Amniotic epithelial cell (primary cell): Measurements from ENCODE around the gene PALD1.

Source experiments
- DNase-seq: peaks from one replicate; pipeline ENCODE4 v3.0.0-alpha.2; 2010; ENCODE audit warnings: low read depth

Gene PALD1

DNA sequence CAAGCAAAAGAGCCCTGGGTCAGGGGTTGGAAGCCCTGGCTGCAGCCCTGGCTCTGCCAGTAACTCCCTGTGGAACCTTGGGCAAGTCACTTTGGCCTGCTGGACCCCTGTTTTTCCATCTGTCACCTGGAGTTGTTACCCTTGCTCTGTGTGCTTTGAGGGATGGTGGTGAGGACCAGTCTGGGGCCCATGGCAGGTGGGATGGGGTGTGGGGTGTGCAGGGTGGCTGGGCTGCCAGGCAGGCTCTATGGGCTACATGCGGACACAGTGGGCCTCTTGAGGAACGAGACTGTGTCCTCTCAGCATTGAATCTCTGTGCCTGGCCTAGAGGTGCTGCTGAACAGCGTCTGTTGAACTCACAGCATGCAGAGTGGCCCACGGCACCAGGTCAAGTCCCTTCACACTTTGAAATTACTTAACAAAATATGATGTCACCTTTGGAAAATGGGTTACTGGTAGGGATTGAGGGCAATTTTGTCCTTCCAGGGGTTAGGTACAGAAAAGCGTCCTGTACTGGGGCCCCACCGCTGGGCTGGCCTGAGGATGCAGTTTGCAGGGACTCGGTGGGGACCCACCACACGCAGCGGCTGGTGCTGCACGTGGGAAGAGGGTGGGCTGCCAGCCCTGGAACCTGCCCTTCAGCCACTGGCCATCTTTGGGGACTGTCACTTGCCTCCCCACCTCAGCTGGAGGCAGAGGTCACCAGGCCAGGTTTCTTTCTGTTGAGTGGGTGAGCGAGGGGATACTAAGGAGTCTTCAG, 78.7 kb downstream of the PALD1 start:
- DNase-seq, result no peak

- DNase-seq, result no peak
These were observed 79.3 kb downstream of the PALD1 start for GRCh38 chr10:70557876-70558275.

DNA sequence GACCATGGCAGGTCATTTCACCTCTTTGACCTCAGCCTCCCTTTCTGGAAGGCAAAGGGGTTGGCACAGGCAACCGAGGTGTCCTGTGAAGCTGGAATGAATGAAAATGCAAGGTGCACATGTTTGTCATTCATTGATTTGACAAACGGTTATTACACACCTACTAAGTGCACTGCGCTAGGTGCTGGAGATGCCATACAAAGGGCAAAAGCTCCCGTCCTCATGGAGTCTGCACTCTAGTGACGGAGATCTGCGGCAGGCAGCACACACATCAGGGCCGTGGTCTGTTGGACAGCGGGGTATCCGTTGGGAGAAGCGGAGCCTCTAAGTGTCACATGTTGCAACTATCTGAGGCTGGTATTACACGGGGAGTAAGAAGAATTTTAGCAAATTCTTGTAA, 79.7 kb downstream of the PALD1 start:
- DNase-seq, result no peak

- DNase-seq, result peak; percentile 66
These were observed 80.6 kb downstream of the PALD1 start for GRCh38 chr10:70558871-70559810.

DNA sequence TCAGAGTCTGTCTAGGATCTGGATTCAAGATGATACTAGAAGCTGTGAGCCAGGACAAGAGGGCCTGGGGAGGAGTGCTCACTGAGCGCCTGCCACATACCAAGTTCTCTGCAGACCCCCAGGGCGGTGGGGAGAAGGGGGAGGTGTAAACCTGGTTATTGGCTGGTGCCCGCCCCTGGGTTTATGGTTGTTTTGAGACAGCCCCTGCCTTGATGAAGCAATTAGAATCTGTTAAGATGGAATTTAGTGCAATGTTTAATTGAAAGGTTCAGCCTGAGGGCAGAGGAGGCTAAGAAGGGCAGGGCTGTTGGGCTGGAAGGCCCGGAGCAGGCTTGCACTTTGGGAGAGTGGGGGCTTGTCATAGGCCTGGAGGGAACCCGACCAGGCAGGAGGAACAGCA, 81.3 kb downstream of the PALD1 start:
- no peak for DNase-seq

GRCh38 chr10:70560511-70560941, 82.0 kb downstream of the PALD1 start:
- no peak for DNase-seq

- peak; percentile 75 for DNase-seq
These were observed 82.5 kb downstream of the PALD1 start for GRCh38 chr10:70561070-70561469.

DNA sequence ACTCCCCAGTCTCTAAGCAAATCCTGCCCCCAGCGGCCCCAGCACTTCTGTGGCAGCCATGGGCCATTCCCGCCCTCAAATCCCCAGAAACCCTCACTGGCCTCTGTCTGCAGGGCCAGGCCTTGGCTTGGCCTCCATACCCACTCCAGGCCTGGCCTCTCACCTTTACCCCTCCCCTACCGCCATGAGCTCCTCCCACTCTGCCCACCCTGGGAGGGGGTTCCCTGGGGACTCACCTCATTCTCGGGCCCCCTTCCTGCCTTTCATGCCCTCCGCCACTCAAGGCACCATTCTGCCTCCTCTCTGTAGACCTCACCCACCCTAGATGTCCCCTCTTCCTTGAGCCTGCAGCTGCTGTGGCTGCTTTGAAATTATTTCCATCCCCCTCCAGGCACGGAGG, 83.0 kb downstream of the PALD1 start:
- no peak for DNase-seq

DNA sequence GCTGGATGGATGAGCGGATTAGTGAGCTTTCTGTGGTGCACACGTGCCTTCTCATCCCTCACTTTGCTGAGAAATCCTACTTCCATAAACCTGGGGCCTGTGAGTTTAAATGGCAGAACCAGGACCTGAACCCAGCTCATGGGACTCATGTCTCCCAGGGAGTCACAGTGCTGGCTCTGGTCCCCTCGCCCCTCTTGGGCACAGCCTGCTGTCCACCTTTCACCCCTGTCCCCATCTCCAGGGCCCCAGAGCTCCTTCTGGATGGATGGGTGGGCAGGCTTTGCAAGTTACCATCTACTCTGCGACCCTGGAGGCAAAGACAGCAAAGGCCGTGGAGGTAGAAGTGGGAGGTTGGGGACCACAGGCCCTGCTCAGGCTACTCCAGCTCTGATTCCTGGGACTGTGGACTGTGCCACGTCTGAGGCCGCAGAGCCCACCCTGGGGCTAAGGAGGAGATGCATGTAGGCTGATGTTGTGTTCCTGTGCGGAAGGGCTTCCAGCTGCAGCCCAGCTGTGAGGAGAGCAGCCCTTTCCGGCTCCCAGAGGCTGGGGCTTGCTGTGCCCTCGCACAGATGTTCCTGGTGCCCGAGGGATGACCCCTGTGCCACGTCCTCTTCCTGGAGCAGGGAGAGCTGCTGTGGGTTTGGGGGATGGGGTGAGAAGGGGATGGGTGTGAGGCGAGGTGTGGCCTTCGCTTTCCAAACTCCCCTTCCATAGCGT, 83.6 kb downstream of the PALD1 start:
- DNase-seq, result no peak

DNA sequence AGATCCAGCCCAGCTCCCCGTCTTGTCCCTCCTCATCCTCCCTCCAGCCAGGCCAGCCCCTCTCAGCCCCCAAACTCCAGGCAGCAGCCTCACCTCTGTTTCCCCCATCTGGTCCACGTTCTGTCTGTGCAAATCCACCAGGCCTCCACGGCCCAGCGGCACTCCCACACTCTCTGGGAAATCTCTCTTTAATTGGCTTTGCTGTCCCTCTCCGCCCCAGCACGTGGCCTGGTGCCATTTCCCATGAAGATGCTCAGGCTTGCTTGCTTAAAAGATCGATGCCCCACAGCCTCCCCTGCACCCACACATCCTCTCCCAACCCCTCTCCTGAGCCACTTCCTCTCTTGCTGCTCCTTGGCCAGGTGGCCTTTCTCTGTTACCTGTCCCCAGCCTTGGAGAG, 84.7 kb downstream of the PALD1 start:
- DNase-seq, result no peak

GRCh38 chr10:70564113-70564725, 85.7 kb downstream of the PALD1 start:
- DNase-seq, result no peak

- DNase-seq, result no peak
These were observed 86.4 kb downstream of the PALD1 start for GRCh38 chr10:70564901-70565351.

DNA sequence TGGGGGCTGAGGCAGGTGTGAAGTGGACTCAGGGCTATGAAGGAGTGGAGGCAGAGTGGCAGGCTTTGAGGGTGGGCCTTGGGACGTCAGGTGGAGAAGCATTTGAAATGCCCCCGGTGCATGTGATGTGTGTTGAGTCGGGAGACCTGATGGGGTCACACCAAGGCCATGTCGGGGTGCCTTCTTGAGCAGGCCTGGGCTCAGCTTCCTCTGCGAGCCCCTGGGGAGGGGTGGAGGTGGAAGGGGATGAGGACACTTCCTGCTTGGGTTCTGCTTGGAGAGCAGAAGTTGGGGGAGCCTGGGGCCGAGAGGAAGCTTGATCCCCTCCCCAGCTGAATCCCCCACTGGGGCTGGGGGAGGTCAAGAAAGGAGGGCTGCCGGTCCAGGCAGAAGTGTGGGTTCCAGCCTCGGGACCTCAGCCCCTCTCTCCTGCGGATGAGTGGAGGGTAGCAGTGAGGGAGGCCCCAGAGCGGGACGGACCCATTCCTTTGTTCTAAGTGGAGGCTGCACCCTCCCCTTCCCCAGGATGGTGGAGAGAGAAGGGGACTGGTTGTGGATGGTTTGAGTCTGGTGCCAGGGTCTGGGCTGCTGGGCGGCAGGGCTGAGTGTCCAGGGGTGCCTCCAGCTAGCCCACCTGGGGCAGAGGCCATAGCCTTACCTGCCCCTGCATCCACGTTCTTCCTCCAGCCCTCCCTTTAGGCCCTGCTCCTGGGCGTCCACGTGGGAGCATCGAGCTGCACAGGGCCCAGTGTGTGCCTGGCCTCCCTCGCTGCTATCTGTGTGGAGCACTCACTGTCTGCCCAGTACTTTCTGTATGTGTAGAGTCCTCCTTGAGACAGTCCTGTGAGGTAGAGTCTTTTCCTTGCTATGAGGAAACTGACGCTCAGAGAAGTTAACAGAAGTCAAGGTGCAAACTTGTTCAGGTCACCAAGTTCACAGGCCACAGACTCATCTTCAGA, 87.3 kb downstream of the PALD1 start:
- DNase-seq, result no peak

- no peak for DNase-seq
These were observed 88.1 kb downstream of the PALD1 start for GRCh38 chr10:70566515-70567290.

DNA sequence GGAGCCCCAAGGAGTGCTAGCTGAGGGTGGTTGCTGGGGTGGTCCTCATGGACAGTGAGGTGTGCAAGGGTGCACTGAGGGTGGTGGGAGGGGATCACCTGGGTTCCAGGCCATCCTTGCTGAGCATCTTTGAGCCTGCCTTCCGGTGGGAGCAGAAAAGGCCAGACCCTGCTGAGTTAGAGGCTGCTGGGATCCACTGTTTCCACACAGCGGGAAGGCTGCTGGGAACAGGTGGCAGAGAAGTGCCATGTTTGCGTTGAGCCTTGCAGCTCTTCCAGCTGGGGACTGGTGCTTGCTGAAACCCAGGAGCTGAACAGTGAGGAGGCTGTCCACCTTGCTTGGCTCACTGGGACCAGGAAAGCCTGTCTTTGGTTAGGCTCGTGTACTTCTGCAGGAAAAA, 89.0 kb downstream of the PALD1 start:
- DNase-seq, result no peak

GRCh38 chr10:70568113-70568512, 89.5 kb downstream of the PALD1 start:
- no peak for DNase-seq

GRCh38 chr10:70568781-70569495, 90.4 kb downstream of the PALD1 start:
- no peak for DNase-seq

DNA sequence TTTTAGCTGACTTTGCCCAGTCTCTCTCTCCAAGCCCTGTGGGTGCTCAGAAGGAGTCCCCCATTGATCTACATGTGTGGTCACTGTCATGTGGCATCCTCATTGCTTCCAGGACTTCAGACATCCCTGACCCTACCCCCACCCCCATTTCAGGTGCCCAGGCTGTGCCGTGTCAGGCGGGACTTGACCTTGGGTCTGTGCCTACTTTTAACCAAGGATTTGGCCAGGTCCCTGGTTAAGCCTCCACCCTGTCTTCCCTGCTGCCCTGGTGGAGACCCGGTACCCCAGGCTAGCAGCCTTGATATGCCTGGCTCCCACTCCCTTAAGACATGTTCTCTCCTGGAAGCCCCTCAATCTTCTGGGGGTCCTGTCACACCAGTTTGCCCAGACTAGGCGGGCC, 92.7 kb downstream of the PALD1 start:
- no peak for DNase-seq
